Fibroblast of lung (primary cell): ENCODE results near the gene UBAP1L. TPM values are rescaled to one million over a fixed set of nuclear protein-coding genes. Genes with fewer than 3 reads are reported as not detected.
A peak's percentile ranks its signal among the peaks of the same experiment; 100 is the strongest.

Source experiments
- DNase-seq, 2 donors: peaks; one replicate each; pipeline versions ENCODE4 v3.0.0 to v3.0.0-alpha.2; 2010; ENCODE audit warnings: low read depth in 2 of 2
- H2AFZ ChIP-seq: 2 replicates; pipeline ENCODE4 v1.5.1; 2012; ENCODE audit warnings: low read length, control low read depth, inconsistent platforms
- H3K27ac ChIP-seq: 2 replicates; pipeline ENCODE4 v1.5.1; 2011; ENCODE audit warnings: low read length, control low read depth; ENCODE audit not compliant: insufficient read depth
- H3K27me3 ChIP-seq: 2 replicates; pipeline ENCODE4 v1.5.1; 2011; ENCODE audit warnings: mild to moderate bottlenecking, low read length; ENCODE audit not compliant: control insufficient read depth, insufficient read depth
- H3K36me3 ChIP-seq: 2 replicates; pipeline ENCODE4 v1.5.1; 2011; ENCODE audit warnings: low read length; ENCODE audit not compliant: control insufficient read depth, insufficient read depth
- H3K4me1 ChIP-seq: 2 replicates; pipeline ENCODE4 v1.5.1; 2011; ENCODE audit warnings: low read length; ENCODE audit not compliant: control insufficient read depth, insufficient read depth; ENCODE audit errors: extremely low read depth
- H3K4me2 ChIP-seq: 2 replicates; pipeline ENCODE4 v1.5.1; 2011; ENCODE audit warnings: low read length, control low read depth; ENCODE audit not compliant: insufficient read depth; ENCODE audit errors: extremely low read depth
- H3K4me3 ChIP-seq, 4 experiments: fragments of 200-600 bp in 1 of 4; sonication (generic) in 1 of 4; replicated peaks in 1 of 4; 2 replicates each; pipeline ENCODE4 v1.5.1; 2011 to 2016; ENCODE audit warnings: low read length in 4 of 4, low read depth in 3 of 4, mild to moderate bottlenecking in 3 of 4, control low read depth in 2 of 4, inconsistent platforms in 1 of 4, mixed read lengths in 1 of 4; ENCODE audit not compliant: insufficient read depth in 1 of 4; ENCODE audit errors: control extremely low read depth in 1 of 4
- H3K79me2 ChIP-seq: 2 replicates; pipeline ENCODE4 v1.5.1; 2012; ENCODE audit warnings: mild to moderate bottlenecking, low read length, inconsistent platforms; ENCODE audit not compliant: control insufficient read depth, insufficient read depth
- H3K9ac ChIP-seq: 2 replicates; pipeline ENCODE4 v1.5.1; 2011; ENCODE audit warnings: mild to moderate bottlenecking, low read length, control low read depth; ENCODE audit not compliant: insufficient read depth
- H3K9me3 ChIP-seq: 2 replicates; pipeline ENCODE4 v1.5.1; 2012; ENCODE audit warnings: low read depth, low read length; ENCODE audit not compliant: control insufficient read depth, insufficient read depth
- H4K20me1 ChIP-seq: 2 replicates; pipeline ENCODE4 v1.5.1; 2011; ENCODE audit warnings: low read length; ENCODE audit not compliant: control insufficient read depth, insufficient read depth; ENCODE audit errors: extremely low read depth
- EZH2 ChIP-seq: IDR thresholded peaks from 2 replicates; pipeline ENCODE4 v1.5.1; 2012; ENCODE audit warnings: low read length, control low read depth, mild to moderate bottlenecking; ENCODE audit errors: missing control alignments
- polyA plus RNA-seq, 2 donors: library from polyadenylated mRNA; depleted of rRNA in 1 of 2; stranded (reverse) in 1 of 2; unstranded in 1 of 2; fragments of >200 nt; gene quantifications; 2 replicates each; pipeline ENCODE4 v1.2.1, GENCODE V29; 2011 to 2012; ENCODE audit warnings: missing spikeins in 1 of 2
- total RNA-seq: library from RNA; depleted of rRNA; stranded (reverse); fragments of >200 nt; gene quantifications from 2 replicates; pipeline ENCODE4 v1.2.1, GENCODE V29; 2014
- TF ChIP-seq, protein P1 (sequence below), 2 donors: IDR thresholded peaks in 1 of 2; conservative IDR thresholded peaks in 1 of 2; 1 replicate in 1 of 2; 2 replicates in 1 of 2; pipeline ENCODE4 v1.5.1; 2011 to 2012; ENCODE audit warnings: low read length in 2 of 2, control low read depth in 1 of 2, inconsistent platforms in 1 of 2, low read depth in 1 of 2, mild to moderate bottlenecking in 1 of 2

The UBAP1L gene
- total and polyA plus RNA-seq, 2 donors (not counting 1 experiment from before 2014, with no cell fraction given), result 0.33 to 0.99 TPM

GRCh38 chr15:65084500-65085206 is 30.3 kb downstream of the UBAP1L start:
- no peak overlapping the region for H2AFZ ChIP-seq
- no peak overlapping the region for H3K27ac ChIP-seq
- peaks cover 24% of the 10 kb centered on the region for H3K4me1 ChIP-seq
- H3K79me2 ChIP-seq, result no peaks in the 10 kb centered on the region
- H3K36me3 ChIP-seq, result no peaks in the 10 kb centered on the region
- TF ChIP-seq, protein P1, sequence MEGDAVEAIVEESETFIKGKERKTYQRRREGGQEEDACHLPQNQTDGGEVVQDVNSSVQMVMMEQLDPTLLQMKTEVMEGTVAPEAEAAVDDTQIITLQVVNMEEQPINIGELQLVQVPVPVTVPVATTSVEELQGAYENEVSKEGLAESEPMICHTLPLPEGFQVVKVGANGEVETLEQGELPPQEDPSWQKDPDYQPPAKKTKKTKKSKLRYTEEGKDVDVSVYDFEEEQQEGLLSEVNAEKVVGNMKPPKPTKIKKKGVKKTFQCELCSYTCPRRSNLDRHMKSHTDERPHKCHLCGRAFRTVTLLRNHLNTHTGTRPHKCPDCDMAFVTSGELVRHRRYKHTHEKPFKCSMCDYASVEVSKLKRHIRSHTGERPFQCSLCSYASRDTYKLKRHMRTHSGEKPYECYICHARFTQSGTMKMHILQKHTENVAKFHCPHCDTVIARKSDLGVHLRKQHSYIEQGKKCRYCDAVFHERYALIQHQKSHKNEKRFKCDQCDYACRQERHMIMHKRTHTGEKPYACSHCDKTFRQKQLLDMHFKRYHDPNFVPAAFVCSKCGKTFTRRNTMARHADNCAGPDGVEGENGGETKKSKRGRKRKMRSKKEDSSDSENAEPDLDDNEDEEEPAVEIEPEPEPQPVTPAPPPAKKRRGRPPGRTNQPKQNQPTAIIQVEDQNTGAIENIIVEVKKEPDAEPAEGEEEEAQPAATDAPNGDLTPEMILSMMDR (conservative IDR thresholded peaks at IDR 0.05 in 1 of 2, IDR thresholded peaks at IDR 0.05 in 1 of 2; ENCODE audit: low read depth in 1 of 2, low read length in 2 of 2), result no peak
- no peak for TF ChIP-seq EZH2
- H3K9ac ChIP-seq, result no peak overlapping the region
- H3K27me3 ChIP-seq, result no peaks in the 10 kb centered on the region
- H4K20me1 ChIP-seq, result no peaks in the 10 kb centered on the region
- H3K4me3 ChIP-seq, result no peak overlapping the region
- no peaks in the 10 kb centered on the region for H3K9me3 ChIP-seq
- no peak overlapping the region for H3K4me2 ChIP-seq
- peak in 1 of 2 donors; percentile 48 for DNase-seq

GRCh38 chr15:65083262-65083701 is 31.7 kb downstream of the UBAP1L start:
- DNase-seq, result peak; percentile 57 to 86
- no peak overlapping the region for H3K4me3 ChIP-seq
- no peaks in the 10 kb centered on the region for H3K9me3 ChIP-seq
- H2AFZ ChIP-seq, result no peak overlapping the region
- H3K79me2 ChIP-seq, result no peaks in the 10 kb centered on the region
- peaks cover 2% of the 10 kb centered on the region for H3K27me3 ChIP-seq
- peak overlapping the region; percentile 26 for H3K4me2 ChIP-seq
- TF ChIP-seq EZH2, result no peak
- TF ChIP-seq, protein P1 (conservative IDR thresholded peaks at IDR 0.05 in 1 of 2, IDR thresholded peaks at IDR 0.05 in 1 of 2; ENCODE audit: low read depth in 1 of 2, low read length in 2 of 2), result peak; percentile 63 to 77
- no peaks in the 10 kb centered on the region for H3K36me3 ChIP-seq
- H4K20me1 ChIP-seq, result no peaks in the 10 kb centered on the region
- no peak overlapping the region for H3K9ac ChIP-seq
- peaks cover 14% of the 10 kb centered on the region for H3K4me1 ChIP-seq
- H3K27ac ChIP-seq, result no peak overlapping the region

DNA sequence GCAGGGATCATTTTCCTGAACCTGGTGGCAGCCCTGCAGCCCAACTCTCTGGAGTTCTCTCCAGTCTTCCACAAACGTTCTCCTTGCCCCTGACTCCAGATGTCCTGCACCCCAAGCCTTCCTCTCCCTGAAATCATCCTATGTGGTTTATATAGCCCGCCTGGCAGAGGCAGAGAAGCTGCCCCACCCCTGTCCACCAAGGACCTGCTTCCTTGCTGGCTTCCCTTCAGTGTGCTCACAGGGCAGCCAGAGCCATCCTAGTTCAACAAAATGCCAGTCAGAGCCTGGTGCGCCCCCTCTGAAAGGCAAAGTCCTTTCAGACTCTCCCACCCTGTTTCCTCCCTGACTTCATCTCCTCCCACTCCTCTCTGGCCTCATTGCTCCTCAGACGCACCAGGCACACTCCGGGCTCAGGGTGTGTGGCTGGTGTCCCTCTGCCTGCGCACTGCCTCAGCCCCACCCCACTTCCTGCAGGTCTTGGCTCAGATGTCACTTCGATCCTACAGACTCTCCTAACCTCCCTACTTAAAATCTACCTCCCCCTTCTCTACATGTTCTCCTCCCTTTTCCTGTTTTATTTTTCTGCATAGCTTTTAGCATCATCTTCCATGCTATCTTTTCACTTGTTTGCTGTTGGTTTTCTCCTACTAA is 32.6 kb downstream of the UBAP1L start:
- Histone ChIP-seq H3K27me3 (peaks cover 2% of the 10 kb centered on the region), H3K27ac (no peak overlapping the region), H3K4me1 (peaks cover 12% of the 10 kb centered on the region), H3K9me3 (no peaks in the 10 kb centered on the region), H2AFZ (no peak overlapping the region), H3K4me3 (no peak overlapping the region), H3K4me2 (no peak overlapping the region), H4K20me1 (no peaks in the 10 kb centered on the region), H3K79me2 (no peaks in the 10 kb centered on the region), H3K9ac (no peak overlapping the region), H3K36me3 (no peaks in the 10 kb centered on the region)
- TF ChIP-seq EZH2, result no peak
- TF ChIP-seq, protein P1 (conservative IDR thresholded peaks at IDR 0.05 in 1 of 2, IDR thresholded peaks at IDR 0.05 in 1 of 2; ENCODE audit: low read depth in 1 of 2, low read length in 2 of 2), result no peak
- no peak for DNase-seq
